GM10266 (cell line): Measurements from ENCODE around the gene SMIM15.
"Not testable (repeated sequence)": the region's sequence is repeated elsewhere in the genome, so short reads cannot be mapped to it uniquely, and the experiment has no call there.

Experiments used
- DNase-seq: peaks from one replicate; pipeline ENCODE4 v3.0.0; 2012; ENCODE audit errors: extremely low spot score
- TF ChIP-seq, protein P1 (sequence below): IDR thresholded peaks from 2 replicates; pipeline ENCODE4 v1.5.1; 2012; ENCODE audit warnings: mild to moderate bottlenecking, low read depth; ENCODE audit not compliant: control insufficient read depth, insufficient read depth; ENCODE audit errors: missing control alignments

SMIM15 gene, protein sequence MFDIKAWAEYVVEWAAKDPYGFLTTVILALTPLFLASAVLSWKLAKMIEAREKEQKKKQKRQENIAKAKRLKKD

DNA sequence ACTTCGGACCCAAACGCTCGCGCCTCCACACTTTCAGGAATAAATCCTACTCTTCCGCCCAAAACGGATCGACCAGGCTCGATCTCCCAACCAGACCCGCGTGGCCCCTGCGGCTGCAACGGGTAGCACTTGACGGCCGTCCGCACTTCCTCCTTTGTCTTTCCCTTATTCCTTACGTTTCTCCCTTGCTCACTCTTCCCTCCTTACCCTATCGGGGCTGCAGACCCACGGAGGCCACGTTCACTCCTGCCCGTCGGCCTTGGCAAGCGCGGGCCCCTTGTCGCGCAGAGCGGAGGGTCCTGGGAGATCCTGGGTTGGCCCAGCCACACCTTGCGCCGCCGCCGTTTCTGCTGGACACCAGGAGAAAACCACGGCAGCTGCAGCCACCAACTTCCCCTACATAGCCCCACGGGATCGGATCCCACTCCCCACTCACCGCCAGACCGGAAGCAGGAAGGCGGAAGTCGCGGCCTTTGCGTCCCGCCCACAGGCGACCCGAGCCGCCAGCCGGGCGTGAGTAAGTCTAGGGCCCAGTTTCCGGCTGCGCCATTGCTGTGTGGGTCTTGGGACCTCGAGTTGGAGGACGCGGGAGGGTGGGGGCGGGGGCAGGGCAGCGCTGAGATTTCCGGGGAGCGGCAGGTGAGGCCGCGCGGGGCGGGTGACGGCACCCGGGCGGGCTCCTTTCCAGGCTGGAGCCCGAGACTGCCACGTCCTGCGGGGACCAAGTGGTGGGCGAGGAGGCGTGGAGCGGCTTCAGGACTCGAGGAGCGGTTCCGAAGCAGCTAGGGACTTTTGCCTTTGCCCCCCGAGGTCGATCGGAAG, at the start of gene SMIM15:
Gene SMIM15 (minus strand): TSS at position 459 of the 822 bp plus-strand sequence. CDS start 2,297 bp downstream, outside the sequence.
- peak; percentile 84 for DNase-seq
- TF ChIP-seq, protein P1, sequence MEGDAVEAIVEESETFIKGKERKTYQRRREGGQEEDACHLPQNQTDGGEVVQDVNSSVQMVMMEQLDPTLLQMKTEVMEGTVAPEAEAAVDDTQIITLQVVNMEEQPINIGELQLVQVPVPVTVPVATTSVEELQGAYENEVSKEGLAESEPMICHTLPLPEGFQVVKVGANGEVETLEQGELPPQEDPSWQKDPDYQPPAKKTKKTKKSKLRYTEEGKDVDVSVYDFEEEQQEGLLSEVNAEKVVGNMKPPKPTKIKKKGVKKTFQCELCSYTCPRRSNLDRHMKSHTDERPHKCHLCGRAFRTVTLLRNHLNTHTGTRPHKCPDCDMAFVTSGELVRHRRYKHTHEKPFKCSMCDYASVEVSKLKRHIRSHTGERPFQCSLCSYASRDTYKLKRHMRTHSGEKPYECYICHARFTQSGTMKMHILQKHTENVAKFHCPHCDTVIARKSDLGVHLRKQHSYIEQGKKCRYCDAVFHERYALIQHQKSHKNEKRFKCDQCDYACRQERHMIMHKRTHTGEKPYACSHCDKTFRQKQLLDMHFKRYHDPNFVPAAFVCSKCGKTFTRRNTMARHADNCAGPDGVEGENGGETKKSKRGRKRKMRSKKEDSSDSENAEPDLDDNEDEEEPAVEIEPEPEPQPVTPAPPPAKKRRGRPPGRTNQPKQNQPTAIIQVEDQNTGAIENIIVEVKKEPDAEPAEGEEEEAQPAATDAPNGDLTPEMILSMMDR: no peak

GRCh38 chr5:61207884-61208283, 45.6 kb upstream of the SMIM15 start:
- TF ChIP-seq, protein P1: no peak

GRCh38 chr5:61205013-61205412, 42.7 kb upstream of the SMIM15 start:
- no peak for DNase-seq
- TF ChIP-seq, protein P1: no peak

More at GRCh38 chr5:61207884-61208283, 45.6 kb upstream of the SMIM15 start:
- no peak for DNase-seq

DNA sequence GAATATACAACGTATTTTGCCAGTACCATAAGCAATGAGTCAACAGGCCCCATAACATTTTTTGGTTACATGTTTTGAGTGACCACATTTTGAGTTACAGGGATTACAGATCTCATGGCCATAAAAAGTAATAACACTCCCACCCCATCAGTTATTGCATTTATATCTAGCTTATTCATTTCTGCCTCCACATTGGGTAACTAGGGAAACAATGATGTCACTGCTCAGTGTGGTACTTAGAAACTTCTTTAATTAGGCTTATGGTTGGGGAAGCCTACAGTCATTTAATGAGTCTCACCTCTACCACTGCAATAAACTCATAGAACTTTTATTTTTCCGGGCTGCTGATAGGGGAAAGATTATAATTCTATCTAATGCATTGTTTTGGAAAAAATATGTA, 39.9 kb upstream of the SMIM15 start:
- TF ChIP-seq, protein P1: no peak
- DNase-seq: peak; percentile 27

GRCh38 chr5:61200582-61201155, 38.4 kb upstream of the SMIM15 start:
- DNase-seq: peak; percentile 13

DNA sequence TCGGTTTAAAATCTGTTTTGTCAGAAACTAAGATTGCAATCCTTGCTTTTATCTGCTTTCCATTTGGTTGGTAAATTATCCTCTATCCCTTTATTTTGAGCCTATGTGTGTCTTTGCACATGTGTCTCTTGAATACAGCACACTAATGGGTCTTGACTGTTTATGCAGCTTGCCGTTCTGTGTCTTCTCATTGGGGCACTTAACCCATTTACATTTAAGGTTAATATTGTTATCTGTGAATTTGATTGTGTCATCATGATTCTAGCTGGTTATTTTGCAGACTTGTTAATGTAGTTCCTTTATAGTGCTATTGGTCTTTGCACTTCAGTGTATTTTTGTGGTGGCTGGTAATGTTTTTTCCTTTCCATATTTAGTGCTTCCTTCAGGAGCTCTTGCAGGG, 36.3 kb upstream of the SMIM15 start:
- no peak for DNase-seq
- TF ChIP-seq, protein P1: no peak

More at GRCh38 chr5:61200582-61201155, 38.4 kb upstream of the SMIM15 start:
- TF ChIP-seq, protein P1: no peak

- DNase-seq: not testable (repeated sequence)
Measured at GRCh38 chr5:61187826-61188225, 25.6 kb upstream of the SMIM15 start.

DNA sequence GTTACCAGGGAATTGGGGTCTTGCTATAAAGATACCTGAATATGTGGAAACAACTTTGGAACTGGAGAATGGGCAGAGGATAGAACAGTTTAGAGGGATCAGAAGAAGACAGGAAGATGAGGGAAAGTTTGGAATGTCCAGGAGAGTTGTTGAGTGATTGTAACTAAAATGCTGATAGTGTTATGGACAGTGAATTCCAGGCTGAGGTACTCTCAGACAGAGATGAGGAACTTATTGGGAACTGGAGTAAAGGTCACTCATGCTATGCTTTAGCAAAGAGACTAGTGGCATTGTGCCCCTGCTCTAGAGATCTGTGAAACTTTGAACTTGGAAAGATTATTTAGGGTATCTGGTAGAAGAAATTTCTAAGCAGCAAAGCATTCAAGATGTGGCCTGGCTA, 25.1 kb upstream of the SMIM15 start:
- DNase-seq: not testable (repeated sequence)
